Endodermal cell (in vitro differentiated cells): Measurements from ENCODE around the gene QPRT. TPM values are rescaled to one million over a fixed set of nuclear protein-coding genes. Genes with fewer than 3 reads are reported as not detected.
A peak's percentile ranks its signal among the peaks of the same experiment; 100 is the strongest.
"Not testable (repeated sequence)": the region's sequence is repeated elsewhere in the genome, so short reads cannot be mapped to it uniquely, and the experiment has no call there.

ENCODE experiments used
- DNase-seq: peaks from one replicate; pipeline ENCODE4 v3.0.0-alpha.2; 2017
- H3K27ac ChIP-seq: 2 replicates; pipeline ENCODE4 v1.5.1; 2013; ENCODE audit warnings: mild to moderate bottlenecking, low read depth, low read length, moderate library complexity
- H3K27me3 ChIP-seq: 2 replicates; pipeline ENCODE4 v1.6.1; 2013; ENCODE audit warnings: mild to moderate bottlenecking, low read length, moderate library complexity; ENCODE audit not compliant: insufficient read depth, control insufficient read depth, poor library complexity, severe bottlenecking
- H3K36me3 ChIP-seq: 2 replicates; pipeline ENCODE4 v1.7.0; 2013; ENCODE audit warnings: mild to moderate bottlenecking, low read length, moderate library complexity; ENCODE audit not compliant: control insufficient read depth, insufficient read depth
- H3K4me1 ChIP-seq: one replicate; pipeline ENCODE4 v1.7.0; 2013; ENCODE audit warnings: low read length; ENCODE audit not compliant: control insufficient read depth, insufficient read depth
- H3K4me3 ChIP-seq: 2 replicates; pipeline ENCODE4 v1.5.1; 2013; ENCODE audit warnings: mild to moderate bottlenecking, low read length, moderate library complexity
- H3K9ac ChIP-seq: 2 replicates; pipeline ENCODE4 v1.6.1; 2013; ENCODE audit warnings: mild to moderate bottlenecking, low read length, moderate library complexity; ENCODE audit not compliant: poor library complexity, severe bottlenecking; ENCODE audit errors: extremely low read depth
- H3K9me3 ChIP-seq: 2 replicates; pipeline ENCODE4 v1.6.1; 2013; ENCODE audit warnings: mild to moderate bottlenecking, low read length, moderate library complexity; ENCODE audit not compliant: control insufficient read depth
- H3K27ac Mint-ChIP-seq: 2 replicates; pipeline ENCODE4 v1.8.0; 2020; ENCODE audit warnings: mixed read lengths
- H3K27me3 Mint-ChIP-seq: 2 replicates; pipeline ENCODE4 v1.8.0; 2021; ENCODE audit warnings: mild to moderate bottlenecking, mixed read lengths; ENCODE audit not compliant: insufficient read depth
- H3K36me3 Mint-ChIP-seq: 2 replicates; pipeline ENCODE4 v1.8.0; 2020; ENCODE audit warnings: low read depth, mixed read lengths
- H3K4me1 Mint-ChIP-seq: 2 replicates; pipeline ENCODE4 v1.8.0; 2020; ENCODE audit warnings: mixed read lengths
- H3K4me3 Mint-ChIP-seq: 2 replicates; pipeline ENCODE4 v1.8.0; 2020; ENCODE audit warnings: mild to moderate bottlenecking, moderate library complexity, mixed read lengths
- H3K9me3 Mint-ChIP-seq: 2 replicates; pipeline ENCODE4 v1.8.0; 2020; ENCODE audit warnings: mild to moderate bottlenecking, mixed read lengths
- WGBS, 2 experiments: methylation state at CpG; one replicate each; pipeline versions ENCODE4 v1.1.5 to v1.1.7; 2013; ENCODE audit warnings: missing lambda C conversion rate in 2 of 2, mixed read lengths in 1 of 2; ENCODE audit not compliant: insufficient coverage in 1 of 2, insufficient read length in 1 of 2; 5-methylcytosine and 5-hydroxymethylcytosine counted together
- total RNA-seq, 2 donors: library from RNA; stranded (reverse); fragmentation: NEBNext Ultra II Directional in 1 of 2; extraction: Animal tissue kit (Norgen Biotek cat#: 25700) in 1 of 2; gene quantifications; 2 replicates in 1 of 2; 3 replicates in 1 of 2; pipeline ENCODE4 v1.2.1, GENCODE V29; 2021
- TF ChIP-seq, protein P1 (sequence below): fragments of 200-600 bp; sonication (generic); conservative IDR thresholded peaks from 2 replicates; pipeline ENCODE4 v1.5.0; 2021; ENCODE audit warnings: antibody characterized with exemption, mild to moderate bottlenecking

Gene QPRT
- total RNA-seq, 2 donors from 2014 or later: 92.3 to 109 TPM

- Mint-ChIP-seq H3K27me3 (no peaks in the 10 kb centered on the region), H3K4me1 (peaks cover 11% of the 10 kb centered on the region), H3K36me3 (peaks cover 17% of the 10 kb centered on the region), H3K4me3 (no peak overlapping the region), H3K27ac (peak overlapping the region; percentile 81), H3K9me3 (peaks cover 18% of the 10 kb centered on the region)
- Histone ChIP-seq H3K27ac (no peak overlapping the region), H3K4me1 (no peaks in the 10 kb centered on the region), H3K27me3 (no peaks in the 10 kb centered on the region), H3K4me3 (no peak overlapping the region), H3K9me3 (peaks cover 16% of the 10 kb centered on the region), H3K36me3 (peaks cover 8% of the 10 kb centered on the region), H3K9ac (no peak overlapping the region)
- WGBS, 2 experiments: 84 to 89% methylated on average over 13 of the region's 13 CpGs
- DNase-seq: no peak
- TF ChIP-seq, protein P1, sequence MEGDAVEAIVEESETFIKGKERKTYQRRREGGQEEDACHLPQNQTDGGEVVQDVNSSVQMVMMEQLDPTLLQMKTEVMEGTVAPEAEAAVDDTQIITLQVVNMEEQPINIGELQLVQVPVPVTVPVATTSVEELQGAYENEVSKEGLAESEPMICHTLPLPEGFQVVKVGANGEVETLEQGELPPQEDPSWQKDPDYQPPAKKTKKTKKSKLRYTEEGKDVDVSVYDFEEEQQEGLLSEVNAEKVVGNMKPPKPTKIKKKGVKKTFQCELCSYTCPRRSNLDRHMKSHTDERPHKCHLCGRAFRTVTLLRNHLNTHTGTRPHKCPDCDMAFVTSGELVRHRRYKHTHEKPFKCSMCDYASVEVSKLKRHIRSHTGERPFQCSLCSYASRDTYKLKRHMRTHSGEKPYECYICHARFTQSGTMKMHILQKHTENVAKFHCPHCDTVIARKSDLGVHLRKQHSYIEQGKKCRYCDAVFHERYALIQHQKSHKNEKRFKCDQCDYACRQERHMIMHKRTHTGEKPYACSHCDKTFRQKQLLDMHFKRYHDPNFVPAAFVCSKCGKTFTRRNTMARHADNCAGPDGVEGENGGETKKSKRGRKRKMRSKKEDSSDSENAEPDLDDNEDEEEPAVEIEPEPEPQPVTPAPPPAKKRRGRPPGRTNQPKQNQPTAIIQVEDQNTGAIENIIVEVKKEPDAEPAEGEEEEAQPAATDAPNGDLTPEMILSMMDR: no peak
Measured at GRCh38 chr16:29702269-29702668, 23.3 kb downstream of the QPRT start.

DNA sequence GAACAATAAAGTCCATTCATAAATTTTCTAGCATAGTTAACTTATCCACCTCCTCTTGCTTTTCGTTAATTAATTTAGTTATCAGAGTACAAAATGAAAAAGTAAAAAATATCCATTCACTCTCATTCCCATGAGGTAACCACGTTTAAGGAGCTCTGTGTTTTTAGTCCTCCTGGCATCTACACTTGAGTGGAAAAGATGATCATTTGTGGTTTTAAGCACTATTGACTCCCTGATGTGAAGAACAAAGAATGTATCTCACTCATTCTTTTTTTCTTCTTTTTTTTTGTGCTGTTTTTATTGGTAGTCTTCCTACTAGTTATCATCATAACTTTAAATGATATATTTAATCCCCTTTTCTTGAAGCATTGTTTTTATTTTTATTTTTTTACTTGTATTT is 26.1 kb downstream of the QPRT start:
- 59 to 100% methylated on average over 1 to 2 of the region's 2 CpGs for WGBS, 2 experiments
- Histone ChIP-seq H3K4me1 (no peaks in the 10 kb centered on the region), H3K27ac (no peak overlapping the region), H3K36me3 (no peaks in the 10 kb centered on the region), H3K4me3 (no peak overlapping the region), H3K27me3 (no peaks in the 10 kb centered on the region), H3K9me3 (no peaks in the 10 kb centered on the region), H3K9ac (no peak overlapping the region)
- TF ChIP-seq, protein P1: no peak
- Mint-ChIP-seq H3K27ac (no peak overlapping the region), H3K27me3 (no peaks in the 10 kb centered on the region), H3K4me3 (no peak overlapping the region), H3K9me3 (no peaks in the 10 kb centered on the region), H3K36me3 (no peaks in the 10 kb centered on the region), H3K4me1 (peaks cover 15% of the 10 kb centered on the region)
- no peak for DNase-seq

GRCh38 chr16:29707160-29707559 is 28.2 kb downstream of the QPRT start:
- not testable (repeated sequence) for H3K4me1 ChIP-seq, H3K4me3 ChIP-seq, H3K36me3 ChIP-seq, H3K4me3 Mint-ChIP-seq, H3K9me3 ChIP-seq, H3K27ac ChIP-seq, H3K27me3 Mint-ChIP-seq, H3K27me3 ChIP-seq, H3K27ac Mint-ChIP-seq, H3K9me3 Mint-ChIP-seq, H3K9ac ChIP-seq, H3K36me3 Mint-ChIP-seq, DNase-seq
- peaks cover 16% of the 10 kb centered on the region for H3K4me1 Mint-ChIP-seq
- WGBS, 2 experiments: 100% methylated on average over 1 of the region's 1 CpG; no CpG with 5 or more reads in 1 of the 2 experiments
